Measurements from ENCODE around the gene BANK1.

GRCh38 chr4:101862595-101862994 is 72.1 kb downstream of the BANK1 start:
- TF ChIP-seq ZNF274 (IDR thresholded peaks at IDR 0.05; ENCODE audit: low read depth, low read length) (no peak), YY1 (IDR thresholded peaks at IDR 0.05; ENCODE audit: insufficient read depth, insufficient read length) (no peak)

All from NT2/D1 (cell line).